ENCODE measurements around the gene STEAP2.
"Not testable (repeated sequence)": the region's sequence is repeated elsewhere in the genome, so short reads cannot be mapped to it uniquely, and the experiment has no call there.

STEAP2 gene

DNA sequence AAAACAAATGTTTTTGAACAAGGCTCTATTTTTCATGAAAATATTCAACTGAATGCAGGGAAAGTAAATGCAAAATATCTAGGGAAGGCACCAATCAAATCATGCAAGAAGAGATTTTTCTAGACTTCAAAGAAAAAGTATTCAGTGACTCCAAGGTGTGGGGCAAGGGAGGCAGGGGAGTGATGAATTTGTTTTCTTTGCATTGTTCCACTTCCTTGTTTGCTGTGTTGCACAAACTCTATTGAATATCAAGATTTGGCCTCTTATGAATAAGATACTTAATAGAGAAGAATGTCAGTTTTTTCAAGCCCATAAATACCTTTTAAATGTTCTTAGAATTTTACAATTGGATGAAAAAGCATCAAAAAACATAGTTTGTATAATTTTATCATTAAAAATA is 30.9 kb upstream of the STEAP2 start:
- H3K4me3 ChIP-seq = no peak overlapping the region
- TF ChIP-seq, protein P1, sequence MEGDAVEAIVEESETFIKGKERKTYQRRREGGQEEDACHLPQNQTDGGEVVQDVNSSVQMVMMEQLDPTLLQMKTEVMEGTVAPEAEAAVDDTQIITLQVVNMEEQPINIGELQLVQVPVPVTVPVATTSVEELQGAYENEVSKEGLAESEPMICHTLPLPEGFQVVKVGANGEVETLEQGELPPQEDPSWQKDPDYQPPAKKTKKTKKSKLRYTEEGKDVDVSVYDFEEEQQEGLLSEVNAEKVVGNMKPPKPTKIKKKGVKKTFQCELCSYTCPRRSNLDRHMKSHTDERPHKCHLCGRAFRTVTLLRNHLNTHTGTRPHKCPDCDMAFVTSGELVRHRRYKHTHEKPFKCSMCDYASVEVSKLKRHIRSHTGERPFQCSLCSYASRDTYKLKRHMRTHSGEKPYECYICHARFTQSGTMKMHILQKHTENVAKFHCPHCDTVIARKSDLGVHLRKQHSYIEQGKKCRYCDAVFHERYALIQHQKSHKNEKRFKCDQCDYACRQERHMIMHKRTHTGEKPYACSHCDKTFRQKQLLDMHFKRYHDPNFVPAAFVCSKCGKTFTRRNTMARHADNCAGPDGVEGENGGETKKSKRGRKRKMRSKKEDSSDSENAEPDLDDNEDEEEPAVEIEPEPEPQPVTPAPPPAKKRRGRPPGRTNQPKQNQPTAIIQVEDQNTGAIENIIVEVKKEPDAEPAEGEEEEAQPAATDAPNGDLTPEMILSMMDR (IDR thresholded peaks at IDR 0.05) = no peak
- DNase-seq (ENCODE audit: low spot score) = no peak
- H3K27ac ChIP-seq = no peak overlapping the region

DNA sequence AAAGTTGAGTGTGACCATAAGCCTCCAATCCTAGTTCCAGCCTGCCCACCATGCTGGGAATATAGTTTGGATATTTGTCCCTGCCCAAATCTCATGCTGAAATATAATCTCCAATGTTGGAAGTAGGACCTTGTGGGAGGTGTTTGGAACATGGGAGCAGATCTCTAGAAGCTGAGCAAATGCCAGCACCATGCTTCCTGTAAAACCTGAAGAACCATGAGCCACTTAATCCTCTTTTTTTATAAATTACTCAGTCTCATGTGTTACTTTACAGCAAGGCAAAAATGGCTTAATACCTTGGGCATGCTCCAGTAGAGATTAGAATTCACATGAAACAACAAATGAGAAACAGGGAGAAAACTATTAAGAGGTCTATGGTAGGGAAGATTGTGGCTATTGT is 30.1 kb upstream of the STEAP2 start:
- no peak for DNase-seq (ENCODE audit: low spot score)
- H3K4me3 ChIP-seq = no peak overlapping the region
- H3K27ac ChIP-seq = no peak overlapping the region
- TF ChIP-seq, protein P1 (IDR thresholded peaks at IDR 0.05) = no peak

DNA sequence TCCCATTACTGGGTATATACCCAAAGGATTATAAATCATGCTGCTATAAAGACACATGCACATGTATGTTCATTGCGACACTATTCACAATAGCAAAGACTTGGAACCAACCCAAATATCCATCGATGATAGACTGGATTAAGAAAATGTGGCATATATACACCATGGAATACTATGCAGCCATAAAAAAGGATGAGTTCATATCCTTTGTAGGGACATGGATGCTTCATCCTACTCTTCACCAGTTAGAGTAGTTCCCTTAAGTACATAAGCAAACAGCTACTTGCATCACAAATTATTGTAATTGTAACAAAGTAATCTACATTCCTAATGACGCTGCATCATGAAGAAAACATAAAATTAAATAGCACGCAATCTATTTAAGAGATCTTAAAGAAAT is 25.2 kb upstream of the STEAP2 start:
- not testable (repeated sequence) for DNase-seq (ENCODE audit: low spot score); H3K4me3 ChIP-seq

DNA sequence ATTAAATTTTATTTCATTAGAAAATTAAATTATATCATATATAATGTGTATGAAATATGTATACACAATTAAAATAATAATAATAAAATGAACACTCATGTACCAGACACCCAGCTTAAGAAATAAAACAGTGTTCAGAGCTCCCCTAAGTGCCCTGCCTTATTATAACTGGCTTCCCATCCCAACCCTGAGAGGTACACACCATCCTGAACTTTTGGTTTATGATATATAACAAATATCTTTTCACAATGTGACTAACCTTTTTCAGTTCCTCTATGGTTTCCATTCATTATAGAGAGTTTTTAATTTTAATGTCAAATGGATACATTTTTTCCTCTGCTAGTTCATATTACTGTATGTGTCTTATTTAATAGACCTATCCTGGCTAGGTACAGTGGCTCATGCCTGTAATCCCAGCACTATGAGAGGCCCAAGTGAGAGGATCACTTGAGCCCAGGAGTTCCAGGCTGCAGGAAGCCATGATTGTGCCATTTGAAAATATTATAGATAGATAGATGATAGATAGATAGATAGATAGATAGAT is 24.0 kb upstream of the STEAP2 start:
- TF ChIP-seq, protein P1 (IDR thresholded peaks at IDR 0.05) = no peak
- no peak overlapping the region for H3K4me3 ChIP-seq
- H3K27ac ChIP-seq = no peak overlapping the region
- no peak for DNase-seq (ENCODE audit: low spot score)

More for the DNA sequence above, 25.2 kb upstream of the STEAP2 start:
- H3K27ac ChIP-seq = not testable (repeated sequence)

DNA sequence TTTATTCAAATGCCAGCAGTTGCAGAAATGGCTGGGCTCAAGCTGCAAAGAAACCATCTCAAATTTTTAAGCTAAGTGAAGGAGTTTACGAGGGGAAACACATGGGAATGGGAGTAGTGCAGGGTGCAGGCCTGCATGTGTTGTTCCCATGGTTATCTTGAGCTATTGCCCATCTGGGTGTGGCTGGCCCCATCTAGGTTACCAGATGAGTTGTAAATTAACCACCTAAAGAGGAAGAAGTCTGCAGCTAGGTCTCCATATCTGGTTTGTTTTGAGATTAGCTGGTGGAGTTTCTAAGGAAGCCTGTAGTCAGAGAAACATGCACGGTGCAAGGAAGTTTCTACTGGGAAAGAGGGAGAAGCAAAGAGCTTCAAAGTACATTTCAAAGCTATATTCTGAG is 23.3 kb upstream of the STEAP2 start:
- Histone ChIP-seq H3K4me3 (no peak overlapping the region), H3K27ac (no peak overlapping the region)
- TF ChIP-seq, protein P1 (IDR thresholded peaks at IDR 0.05) = no peak
- no peak for DNase-seq (ENCODE audit: low spot score)

DNA sequence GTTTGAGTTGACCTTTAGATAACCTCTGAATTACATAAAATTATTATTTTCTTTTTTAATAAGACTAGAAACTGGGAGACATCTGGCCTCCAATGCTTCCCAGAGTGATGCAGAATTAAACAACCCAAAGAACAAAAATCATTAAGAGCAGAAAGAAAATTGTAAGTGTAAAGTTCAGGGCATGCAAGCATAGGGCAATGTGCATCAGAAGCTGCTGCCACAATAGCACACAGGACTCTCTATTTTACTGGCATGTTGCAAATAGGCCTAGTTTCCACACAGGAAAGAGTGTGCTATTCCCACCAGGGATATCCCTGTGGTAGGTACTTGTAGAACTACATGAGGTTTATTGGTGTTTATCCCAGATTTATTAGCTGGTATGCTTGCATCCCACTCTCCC is 20.5 kb upstream of the STEAP2 start:
- no peak overlapping the region for H3K4me3 ChIP-seq
- TF ChIP-seq, protein P1 (IDR thresholded peaks at IDR 0.05) = no peak
- no peak for DNase-seq (ENCODE audit: low spot score)
- H3K27ac ChIP-seq = no peak overlapping the region

DNA sequence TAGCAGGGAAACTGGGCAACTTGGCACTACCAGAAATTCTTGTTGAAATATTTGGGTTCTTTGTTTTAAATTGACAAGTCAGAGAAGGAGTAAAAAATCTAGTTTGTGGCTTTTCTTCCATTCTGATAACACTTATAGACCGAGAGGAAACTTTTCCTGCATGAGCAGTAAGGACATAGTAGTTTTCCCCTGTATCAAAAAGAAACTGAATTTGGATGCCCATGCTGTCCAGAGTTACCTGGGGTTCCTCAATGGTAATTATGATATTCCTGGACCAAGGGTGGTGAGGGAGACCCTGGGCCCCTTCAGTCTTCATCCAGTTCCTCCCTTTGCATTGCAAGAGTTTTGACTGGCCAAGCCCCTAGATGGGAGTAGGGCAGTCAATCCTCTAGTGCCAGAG is 19.9 kb upstream of the STEAP2 start:
- TF ChIP-seq, protein P1 (IDR thresholded peaks at IDR 0.05) = no peak
- no peak for DNase-seq (ENCODE audit: low spot score)
- H3K27ac ChIP-seq = no peak overlapping the region

More for the DNA sequence above, 19.9 kb upstream of the STEAP2 start:
- H3K4me3 ChIP-seq = no peak overlapping the region
